GM10266 (cell line): ENCODE data around the gene CLDN17.

Experiments used
- DNase-seq: peaks from one replicate; pipeline ENCODE4 v3.0.0; 2012; ENCODE audit errors: extremely low spot score
- TF ChIP-seq, protein P1 (sequence below): IDR thresholded peaks from 2 replicates; pipeline ENCODE4 v1.5.1; 2012; ENCODE audit warnings: mild to moderate bottlenecking, low read depth; ENCODE audit not compliant: control insufficient read depth, insufficient read depth; ENCODE audit errors: missing control alignments

Gene CLDN17, protein sequence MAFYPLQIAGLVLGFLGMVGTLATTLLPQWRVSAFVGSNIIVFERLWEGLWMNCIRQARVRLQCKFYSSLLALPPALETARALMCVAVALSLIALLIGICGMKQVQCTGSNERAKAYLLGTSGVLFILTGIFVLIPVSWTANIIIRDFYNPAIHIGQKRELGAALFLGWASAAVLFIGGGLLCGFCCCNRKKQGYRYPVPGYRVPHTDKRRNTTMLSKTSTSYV

DNA sequence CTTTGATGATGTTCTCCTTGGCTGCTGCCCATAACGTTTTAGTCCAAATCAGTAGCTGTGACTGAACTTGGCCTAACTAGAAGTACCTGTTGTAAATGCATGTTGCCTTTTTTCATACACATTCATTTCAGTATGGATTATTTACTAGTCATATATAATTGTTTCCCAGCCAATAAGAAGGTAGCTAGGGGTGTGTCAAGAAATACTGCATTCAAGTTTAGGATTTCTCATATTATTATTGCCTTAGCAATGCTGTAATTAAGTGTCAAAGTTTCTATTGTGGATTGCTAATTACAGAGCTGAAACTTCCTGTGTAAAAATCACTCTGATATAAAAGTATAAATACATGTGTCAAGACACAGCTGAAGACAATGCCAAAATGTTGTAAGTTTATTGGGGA, at the start of gene CLDN17:
Gene CLDN17 (minus strand): TSS at position 101 of the 400 bp plus-strand sequence. CDS start 188 bp downstream, outside the sequence.
- TF ChIP-seq, protein P1, sequence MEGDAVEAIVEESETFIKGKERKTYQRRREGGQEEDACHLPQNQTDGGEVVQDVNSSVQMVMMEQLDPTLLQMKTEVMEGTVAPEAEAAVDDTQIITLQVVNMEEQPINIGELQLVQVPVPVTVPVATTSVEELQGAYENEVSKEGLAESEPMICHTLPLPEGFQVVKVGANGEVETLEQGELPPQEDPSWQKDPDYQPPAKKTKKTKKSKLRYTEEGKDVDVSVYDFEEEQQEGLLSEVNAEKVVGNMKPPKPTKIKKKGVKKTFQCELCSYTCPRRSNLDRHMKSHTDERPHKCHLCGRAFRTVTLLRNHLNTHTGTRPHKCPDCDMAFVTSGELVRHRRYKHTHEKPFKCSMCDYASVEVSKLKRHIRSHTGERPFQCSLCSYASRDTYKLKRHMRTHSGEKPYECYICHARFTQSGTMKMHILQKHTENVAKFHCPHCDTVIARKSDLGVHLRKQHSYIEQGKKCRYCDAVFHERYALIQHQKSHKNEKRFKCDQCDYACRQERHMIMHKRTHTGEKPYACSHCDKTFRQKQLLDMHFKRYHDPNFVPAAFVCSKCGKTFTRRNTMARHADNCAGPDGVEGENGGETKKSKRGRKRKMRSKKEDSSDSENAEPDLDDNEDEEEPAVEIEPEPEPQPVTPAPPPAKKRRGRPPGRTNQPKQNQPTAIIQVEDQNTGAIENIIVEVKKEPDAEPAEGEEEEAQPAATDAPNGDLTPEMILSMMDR: no peak
- no peak for DNase-seq

GRCh38 chr21:30216041-30216723, 49.6 kb upstream of the CLDN17 start, which contains the start of gene CLDN8:
Gene CLDN8, minus strand, starts transcription at chr21:30216097. Its CDS starts 172 bp downstream, at chr21:30215925.
- TF ChIP-seq, protein P1: no peak

GRCh38 chr21:30211071-30211470, 44.5 kb upstream of the CLDN17 start:
- no peak for DNase-seq
- TF ChIP-seq, protein P1: no peak

More at GRCh38 chr21:30216041-30216723, 49.6 kb upstream of the CLDN17 start, which contains the start of gene CLDN8:
- no peak for DNase-seq

DNA sequence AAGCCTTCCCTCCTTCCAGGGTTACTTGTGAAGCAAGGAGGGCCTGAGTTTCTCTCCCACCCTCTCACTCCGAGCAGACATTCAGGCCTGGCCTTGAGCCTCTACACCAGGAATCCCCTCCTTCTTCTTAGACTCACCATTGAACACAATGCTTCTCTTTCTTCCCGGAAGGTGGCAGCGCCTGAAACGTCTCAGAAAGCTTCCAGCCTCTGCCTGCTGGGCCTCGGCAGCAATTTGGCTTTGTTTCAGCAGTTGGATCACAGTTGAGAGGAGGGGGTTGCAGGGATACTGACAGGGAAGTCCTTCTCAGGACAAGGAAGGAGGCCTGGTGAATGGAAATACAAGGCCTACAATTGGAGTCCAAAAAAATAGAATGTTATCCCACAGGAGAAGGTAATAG, 43.0 kb upstream of the CLDN17 start:
- DNase-seq: no peak
- TF ChIP-seq, protein P1: no peak

GRCh38 chr21:30207252-30207579, 40.6 kb upstream of the CLDN17 start:
- DNase-seq: no peak
- TF ChIP-seq, protein P1: no peak

DNA sequence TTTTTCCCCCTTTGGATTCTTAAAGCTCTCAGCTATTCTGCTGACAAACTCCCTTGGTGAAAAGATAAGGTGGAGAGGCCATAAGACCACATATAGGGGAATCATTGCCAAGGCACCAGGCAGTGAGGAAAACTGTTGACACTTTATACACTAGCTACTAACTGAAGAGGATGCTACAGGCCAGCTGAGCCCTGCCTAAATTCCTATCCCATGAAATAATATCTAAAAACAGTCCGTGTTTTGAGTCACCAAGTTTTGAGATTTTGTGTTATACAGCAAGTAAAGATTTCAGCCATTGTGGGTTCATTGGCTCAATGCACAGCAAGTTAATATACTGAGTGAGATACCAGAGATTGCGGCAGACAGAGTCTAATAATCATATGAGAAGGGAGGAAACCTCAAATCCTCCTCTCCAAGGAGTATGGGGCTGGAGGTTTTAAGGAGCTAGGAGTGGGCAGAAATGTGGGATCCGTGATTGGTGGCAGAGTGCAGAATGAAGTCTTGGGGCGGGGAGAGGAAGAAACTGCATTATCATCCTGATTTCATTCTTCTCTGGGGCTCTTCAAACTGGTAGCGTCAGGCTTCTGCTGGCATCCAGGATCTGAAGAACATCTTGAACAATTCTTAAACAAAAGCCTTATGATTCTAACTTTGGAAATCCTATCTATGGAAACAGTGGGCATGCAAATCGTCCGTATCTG, 40.1 kb upstream of the CLDN17 start:
- no peak for DNase-seq
- TF ChIP-seq, protein P1: no peak
